Mammary epithelial cell (primary cell): Measurements from ENCODE around the gene WDR1.

Experiments used
- EZH2 ChIP-seq: IDR thresholded peaks from 2 replicates; pipeline ENCODE4 v1.6.1; 2012; ENCODE audit warnings: low read length, inconsistent platforms, borderline replicate concordance
- TF ChIP-seq, protein P1 (sequence below), 2 donors: IDR thresholded peaks in 1 of 2; conservative IDR thresholded peaks in 1 of 2; 2 replicates each; pipeline ENCODE4 v1.5.1; 2011 to 2012; ENCODE audit warnings: inconsistent platforms in 2 of 2, low read length in 2 of 2, mild to moderate bottlenecking in 2 of 2, control low read depth in 1 of 2, low read depth in 1 of 2; ENCODE audit not compliant: insufficient read depth in 1 of 2; ENCODE audit errors: extremely low read depth in 1 of 2

DNA sequence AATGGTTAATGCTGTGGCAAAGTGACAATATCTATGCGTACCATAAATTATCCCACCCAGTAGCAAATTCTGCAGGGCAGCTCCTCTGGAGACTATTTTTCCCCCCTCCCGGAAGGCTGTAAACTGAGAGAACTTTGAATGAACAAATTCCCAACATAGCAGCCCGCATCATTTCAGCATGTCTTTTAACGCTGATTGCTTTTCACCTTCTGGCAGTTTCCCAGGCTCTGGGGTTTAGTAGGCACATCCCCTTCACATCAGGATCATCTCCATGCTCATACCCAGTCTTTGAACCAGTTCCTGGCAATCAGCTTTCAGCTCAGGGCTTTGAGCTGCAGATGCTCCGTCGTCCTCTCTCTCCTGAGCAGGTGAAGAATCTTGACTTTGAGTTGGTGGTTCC lies 26.6 kb upstream of the WDR1 start:
- TF ChIP-seq, protein P1, sequence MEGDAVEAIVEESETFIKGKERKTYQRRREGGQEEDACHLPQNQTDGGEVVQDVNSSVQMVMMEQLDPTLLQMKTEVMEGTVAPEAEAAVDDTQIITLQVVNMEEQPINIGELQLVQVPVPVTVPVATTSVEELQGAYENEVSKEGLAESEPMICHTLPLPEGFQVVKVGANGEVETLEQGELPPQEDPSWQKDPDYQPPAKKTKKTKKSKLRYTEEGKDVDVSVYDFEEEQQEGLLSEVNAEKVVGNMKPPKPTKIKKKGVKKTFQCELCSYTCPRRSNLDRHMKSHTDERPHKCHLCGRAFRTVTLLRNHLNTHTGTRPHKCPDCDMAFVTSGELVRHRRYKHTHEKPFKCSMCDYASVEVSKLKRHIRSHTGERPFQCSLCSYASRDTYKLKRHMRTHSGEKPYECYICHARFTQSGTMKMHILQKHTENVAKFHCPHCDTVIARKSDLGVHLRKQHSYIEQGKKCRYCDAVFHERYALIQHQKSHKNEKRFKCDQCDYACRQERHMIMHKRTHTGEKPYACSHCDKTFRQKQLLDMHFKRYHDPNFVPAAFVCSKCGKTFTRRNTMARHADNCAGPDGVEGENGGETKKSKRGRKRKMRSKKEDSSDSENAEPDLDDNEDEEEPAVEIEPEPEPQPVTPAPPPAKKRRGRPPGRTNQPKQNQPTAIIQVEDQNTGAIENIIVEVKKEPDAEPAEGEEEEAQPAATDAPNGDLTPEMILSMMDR (conservative IDR thresholded peaks at IDR 0.05 in 1 of 2, IDR thresholded peaks at IDR 0.05 in 1 of 2; ENCODE audit: extremely low read depth in 1 of 2, insufficient read depth in 1 of 2, low read depth in 1 of 2, low read length in 2 of 2), result no peak
- no peak for TF ChIP-seq EZH2
